GM21515 (cell line): ENCODE results near the gene CELF2.
"Not testable (repeated sequence)": the region's sequence is repeated elsewhere in the genome, so short reads cannot be mapped to it uniquely, and the experiment has no call there.

Experiments
- ATAC-seq: cut with Tn5 transposase; IDR thresholded peaks from one replicate; pipeline ENCODE4 v1.9.1; 2021; ENCODE audit not compliant: unreplicated experiment

Gene CELF2

GRCh38 chr10:11120711-11121110, 103.0 kb downstream of the CELF2 start:
- no peak for ATAC-seq

GRCh38 chr10:11123892-11124291, 106.2 kb downstream of the CELF2 start:
- not testable (repeated sequence) for ATAC-seq

DNA sequence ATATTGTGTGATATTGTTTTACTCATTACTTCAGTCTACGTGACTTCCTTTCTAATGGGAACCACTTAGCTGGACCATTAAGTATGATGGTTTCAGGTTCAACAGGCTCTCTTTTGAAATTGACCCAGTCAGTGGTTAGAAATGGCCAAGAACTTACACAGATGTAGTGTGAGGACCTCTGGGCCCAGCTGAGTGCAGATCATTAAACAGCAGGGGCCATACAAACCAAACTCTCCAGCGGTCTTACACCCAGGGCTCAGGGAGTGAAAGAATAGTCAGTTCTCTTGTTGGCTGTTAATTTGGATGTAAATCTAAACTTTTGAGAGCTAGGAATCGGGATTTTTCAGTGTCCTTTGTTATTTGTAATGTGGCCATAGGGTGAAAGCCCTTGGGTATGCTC, 107.3 kb downstream of the CELF2 start:
- ATAC-seq: no peak

- not testable (repeated sequence) for ATAC-seq
Measured at GRCh38 chr10:11127017-11127416, 109.3 kb downstream of the CELF2 start.

DNA sequence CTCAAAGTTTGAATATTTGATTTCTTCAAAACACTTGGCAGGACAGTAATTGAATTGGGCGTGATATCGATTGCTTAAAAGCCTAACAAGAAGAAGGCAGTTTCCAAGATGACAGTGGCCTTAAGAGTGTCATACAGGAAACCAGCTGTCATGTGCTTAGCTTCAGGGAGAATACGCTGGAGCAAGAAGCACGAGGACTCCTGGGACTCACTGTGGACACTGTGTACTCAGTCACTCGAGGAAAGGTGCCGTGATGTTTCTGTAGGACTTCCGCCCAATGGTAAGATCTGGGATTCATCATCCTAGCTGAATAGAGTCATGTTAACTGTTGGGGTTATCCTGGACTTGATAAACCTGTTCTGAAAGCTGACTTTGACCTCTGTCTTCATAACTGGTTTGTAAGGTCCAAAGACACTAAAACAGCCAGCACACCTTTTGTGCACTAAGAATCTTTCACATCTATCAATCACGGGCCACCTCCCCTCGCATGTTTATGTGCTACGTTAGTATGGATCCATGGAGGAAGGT, 113.5 kb downstream of the CELF2 start:
- no peak for ATAC-seq

- ATAC-seq: no peak
Measured at GRCh38 chr10:11134411-11134810, 116.7 kb downstream of the CELF2 start.

DNA sequence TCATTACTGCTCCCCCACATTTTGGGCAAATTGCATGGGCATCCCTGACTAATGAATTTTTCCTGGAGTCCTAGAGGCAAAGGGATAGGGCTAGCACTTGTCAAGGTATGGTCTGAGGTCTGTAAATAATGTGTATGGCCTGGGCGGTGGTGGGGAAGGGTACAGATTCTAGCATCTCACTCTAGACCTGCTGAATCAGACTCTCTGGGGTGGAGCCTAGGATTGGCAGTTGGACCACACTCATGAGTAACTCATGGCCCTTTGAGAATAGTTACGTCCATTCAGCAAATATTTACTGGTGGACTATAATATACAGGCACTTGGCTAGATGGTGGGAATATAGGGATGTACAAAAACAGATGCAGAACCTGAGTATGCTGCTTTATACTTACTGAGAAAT, 118.0 kb downstream of the CELF2 start:
- no peak for ATAC-seq

- ATAC-seq: no peak
Measured at GRCh38 chr10:11138314-11139033, 120.8 kb downstream of the CELF2 start.

DNA sequence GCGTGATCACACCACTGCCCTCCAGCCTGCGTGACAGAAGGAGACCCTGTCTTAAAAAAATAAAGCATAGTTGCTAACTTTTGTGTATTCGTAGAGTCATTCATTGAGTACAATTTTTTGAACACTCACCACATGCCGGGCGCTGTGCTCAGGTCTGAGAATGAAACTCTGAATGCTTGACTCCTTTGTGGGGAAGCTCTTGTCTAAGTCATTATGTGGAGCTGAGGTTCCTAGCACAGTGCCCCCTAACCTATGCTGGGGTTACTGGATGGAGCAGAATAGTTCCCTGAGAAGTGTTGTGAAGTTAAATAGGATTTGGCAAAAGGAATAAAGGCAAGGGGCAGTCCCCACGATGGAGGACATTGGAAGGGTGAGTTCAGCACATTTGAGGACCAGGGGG, 123.3 kb downstream of the CELF2 start:
- ATAC-seq: no peak

DNA sequence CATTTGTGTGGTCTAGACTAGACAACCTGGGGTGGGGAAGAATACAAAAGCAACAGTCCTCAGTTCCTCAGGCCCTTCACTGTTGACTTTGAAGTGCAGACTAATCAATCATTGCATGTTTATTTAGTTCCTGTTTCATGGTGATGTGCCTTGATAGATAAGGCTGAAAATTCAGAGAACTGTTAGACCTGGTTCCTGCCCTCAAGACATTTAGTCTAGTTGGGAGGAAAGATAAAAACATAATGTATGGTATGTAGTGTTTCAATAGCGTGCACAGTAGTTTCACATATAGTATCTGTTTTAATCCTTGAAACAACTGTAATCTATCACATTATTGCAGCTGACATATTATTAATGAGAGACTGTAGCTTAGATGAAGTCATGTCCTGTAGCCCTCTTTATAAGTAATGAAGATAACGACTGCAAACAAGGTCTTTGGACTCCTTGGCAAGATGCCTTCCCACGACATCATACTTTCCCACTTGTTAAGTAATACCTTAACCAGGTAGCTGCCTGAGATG, 124.0 kb downstream of the CELF2 start:
- ATAC-seq: no peak

DNA sequence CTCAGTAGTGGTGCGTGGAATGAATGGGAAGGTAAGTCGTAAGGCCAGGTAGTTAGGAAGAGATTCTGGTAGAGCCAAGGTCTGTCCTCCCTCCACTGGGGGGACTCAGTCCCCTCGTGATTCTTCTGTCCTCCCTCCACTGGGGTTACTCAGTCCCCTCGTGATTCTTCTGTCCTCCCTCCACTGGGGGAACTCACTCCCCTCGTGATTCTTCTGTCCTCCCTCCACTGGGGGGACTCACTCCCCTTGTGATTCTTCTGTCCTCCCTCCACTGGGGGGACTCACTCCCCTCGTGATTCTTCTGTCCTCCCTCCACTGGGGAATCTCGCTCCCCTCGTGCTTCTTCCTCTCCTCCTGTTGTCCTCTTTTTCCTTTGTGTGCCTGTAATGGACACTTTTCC, 125.1 kb downstream of the CELF2 start:
- no peak for ATAC-seq

DNA sequence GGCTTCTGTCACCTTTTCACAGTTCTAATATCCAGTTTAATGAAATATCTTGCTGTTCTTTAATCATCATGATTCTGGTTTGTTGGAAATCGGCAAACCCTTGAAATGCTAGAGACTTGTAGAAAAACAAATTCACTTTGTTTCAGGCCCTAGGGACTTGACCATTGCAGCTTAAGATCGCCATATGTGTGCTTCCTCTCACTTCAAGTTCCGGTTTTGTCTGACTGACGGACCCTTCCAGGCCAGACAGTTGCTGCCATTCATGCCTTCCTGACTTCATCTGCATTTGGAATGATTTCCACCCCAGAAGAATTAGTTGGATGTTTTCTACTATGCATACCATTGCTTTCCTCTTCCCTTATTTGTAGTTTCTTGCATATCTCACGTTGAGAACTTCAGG, 125.6 kb downstream of the CELF2 start:
- ATAC-seq: no peak

DNA sequence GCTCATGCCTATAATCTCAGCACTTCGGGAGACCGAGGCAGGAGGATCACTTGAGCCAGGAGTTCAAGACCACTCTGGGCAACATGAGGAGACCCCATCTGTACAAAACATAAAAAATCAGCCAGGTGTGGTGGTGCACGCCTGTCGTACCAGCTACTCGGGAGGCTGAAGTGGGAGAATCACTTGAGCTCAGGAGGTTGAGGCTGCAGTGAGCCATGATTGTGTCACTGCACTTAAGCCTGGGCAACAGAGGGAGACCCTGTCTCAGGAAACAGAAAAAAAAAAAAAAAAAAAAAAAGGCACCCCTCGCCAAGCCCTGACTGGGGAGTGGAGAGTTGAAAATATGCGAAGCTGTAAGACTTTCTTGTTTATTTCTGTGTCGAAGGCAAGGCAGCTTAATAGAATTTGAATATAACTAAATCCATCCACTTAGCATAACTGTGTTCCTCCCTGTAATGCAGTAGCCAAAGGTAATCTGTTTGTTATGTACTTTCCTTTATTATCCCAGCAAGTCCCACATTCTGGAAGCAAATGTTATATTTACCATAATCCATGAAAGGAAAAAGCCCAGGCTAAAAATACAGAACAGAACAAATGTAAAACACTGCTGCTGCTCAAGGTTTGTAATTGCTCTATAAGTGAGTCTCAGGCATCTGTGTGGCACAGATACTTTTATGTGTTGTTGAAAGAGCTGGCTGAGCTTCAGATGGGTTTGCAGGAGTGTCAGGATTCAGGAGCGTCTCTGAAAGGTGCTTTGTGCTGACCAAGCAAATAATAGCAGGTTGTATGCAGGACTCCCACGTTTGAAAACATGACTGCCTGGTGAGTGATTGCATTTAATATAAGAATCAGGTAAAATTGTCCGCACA, 127.2 kb downstream of the CELF2 start:
- peak; percentile 27 for ATAC-seq

GRCh38 chr10:11145495-11145855, 127.8 kb downstream of the CELF2 start:
- peak; percentile 91 for ATAC-seq

DNA sequence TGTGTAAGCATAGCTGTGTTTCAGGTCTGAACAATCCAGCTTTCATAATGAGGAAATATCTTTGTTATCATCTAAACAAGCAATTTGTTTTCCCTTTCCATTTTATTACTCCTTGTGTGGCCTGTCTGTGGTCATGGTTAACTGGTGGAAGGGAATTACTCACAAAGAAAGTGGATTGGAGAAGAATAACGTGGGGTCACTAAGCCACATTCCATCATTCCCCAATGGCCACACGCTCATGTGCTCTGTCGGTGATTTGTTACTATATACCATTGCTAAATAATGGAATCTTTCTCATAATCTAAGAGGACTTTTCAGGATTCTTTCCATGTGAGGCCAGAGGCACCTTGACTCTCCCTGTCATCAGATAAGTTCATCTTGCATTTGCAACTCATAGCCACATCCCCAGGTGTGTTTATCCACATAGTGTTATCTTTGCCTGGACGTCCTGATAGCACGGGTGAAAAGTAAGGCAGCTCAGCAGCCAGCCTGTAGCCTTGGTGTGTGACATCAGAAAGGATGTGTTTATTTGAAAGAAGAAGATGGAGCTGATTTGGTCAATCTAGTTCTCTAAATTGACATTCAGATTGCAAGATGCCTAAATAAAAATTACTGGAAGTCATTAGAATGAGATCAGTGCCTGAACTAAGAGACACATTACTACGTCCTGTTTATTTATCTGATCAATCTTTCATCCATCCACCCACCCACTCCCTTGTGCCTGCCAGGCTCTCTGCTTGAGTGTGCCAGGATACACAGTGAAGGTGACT, 128.9 kb downstream of the CELF2 start:
- ATAC-seq: no peak

- no peak for ATAC-seq
Measured at GRCh38 chr10:11147722-11148121, 130.1 kb downstream of the CELF2 start.

DNA sequence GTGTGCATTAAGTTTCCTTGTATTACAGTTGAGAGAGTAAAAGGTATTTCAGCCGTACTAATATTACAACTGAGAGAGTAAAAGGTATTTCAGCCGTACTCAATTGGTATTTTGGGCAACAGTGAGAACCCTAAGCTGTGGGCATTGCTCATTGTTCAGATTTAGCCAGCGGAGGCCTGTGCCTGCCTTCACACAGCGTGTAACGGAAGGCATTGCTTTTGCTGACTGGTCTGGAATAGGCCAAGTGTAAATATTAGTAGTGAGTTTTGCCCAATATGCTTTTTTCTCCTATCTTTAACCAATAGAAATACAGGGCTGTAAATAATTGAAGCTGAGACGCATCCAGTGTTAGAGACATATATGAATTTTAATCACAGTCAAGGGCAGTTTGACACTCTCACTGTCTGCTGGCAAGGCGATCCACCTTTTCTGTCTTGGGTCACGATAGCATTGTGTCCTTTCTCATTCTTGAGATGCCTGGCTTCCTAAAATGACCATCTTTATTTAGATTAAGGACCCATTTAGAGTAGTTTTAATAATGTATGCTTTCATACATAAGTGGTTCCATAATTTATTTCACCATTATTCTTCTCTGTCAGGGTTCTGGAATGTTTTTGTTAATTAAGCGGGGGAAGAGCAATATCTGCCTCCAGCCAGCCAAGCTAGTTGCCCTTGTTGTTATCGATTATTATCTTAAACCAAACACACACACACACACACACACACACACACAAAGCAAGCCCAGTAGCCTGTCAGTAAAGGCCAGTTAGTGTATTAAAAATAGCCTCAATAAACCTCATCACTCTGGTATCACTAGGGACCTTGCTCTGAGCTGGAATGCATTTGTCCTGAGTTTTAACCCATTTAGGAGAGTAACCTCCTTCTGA, 130.7 kb downstream of the CELF2 start:
- ATAC-seq: no peak

- no peak for ATAC-seq
Measured at GRCh38 chr10:11149807-11150141, 132.1 kb downstream of the CELF2 start.

GRCh38 chr10:11150231-11150731, 132.6 kb downstream of the CELF2 start:
- no peak for ATAC-seq

GRCh38 chr10:11150879-11151415, 133.3 kb downstream of the CELF2 start:
- no peak for ATAC-seq
